ENCODE results near the gene GPC4.

GPC4 gene

GRCh38 chrX:133415276-133416105, at the start of gene GPC4:
Gene GPC4 (minus strand): TSS chrX:133415489. CDS start chrX:133414965, 524 bp downstream.
- DNase-seq, result peak in 1 of 2 donors; percentile 3

- DNase-seq, result no peak
Observed at GRCh38 chrX:133461231-133461630, 45.9 kb upstream of the GPC4 start.

GRCh38 chrX:133454924-133455323, 39.6 kb upstream of the GPC4 start:
- no peak for DNase-seq

DNA sequence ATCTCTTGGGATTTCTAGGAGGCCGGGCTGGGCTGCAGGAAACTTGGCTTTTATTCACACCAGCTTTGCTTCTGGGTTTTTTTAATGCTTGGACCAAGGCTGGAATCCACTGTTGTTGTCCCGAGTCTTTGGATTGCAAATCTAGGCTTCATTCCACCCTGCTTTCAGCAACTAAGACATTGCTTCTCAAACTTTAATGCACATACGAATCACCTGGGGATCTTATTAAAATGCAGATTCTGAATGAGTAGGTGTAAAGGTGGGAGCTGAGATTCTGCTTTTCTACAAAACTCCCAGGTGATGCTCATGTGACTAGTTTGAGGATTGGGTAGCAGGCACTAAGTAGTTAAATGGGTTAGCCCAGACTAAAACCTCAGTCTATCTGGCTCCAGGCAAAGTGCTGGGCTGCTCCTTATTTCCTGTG, 39.2 kb upstream of the GPC4 start:
- DNase-seq, result no peak

DNA sequence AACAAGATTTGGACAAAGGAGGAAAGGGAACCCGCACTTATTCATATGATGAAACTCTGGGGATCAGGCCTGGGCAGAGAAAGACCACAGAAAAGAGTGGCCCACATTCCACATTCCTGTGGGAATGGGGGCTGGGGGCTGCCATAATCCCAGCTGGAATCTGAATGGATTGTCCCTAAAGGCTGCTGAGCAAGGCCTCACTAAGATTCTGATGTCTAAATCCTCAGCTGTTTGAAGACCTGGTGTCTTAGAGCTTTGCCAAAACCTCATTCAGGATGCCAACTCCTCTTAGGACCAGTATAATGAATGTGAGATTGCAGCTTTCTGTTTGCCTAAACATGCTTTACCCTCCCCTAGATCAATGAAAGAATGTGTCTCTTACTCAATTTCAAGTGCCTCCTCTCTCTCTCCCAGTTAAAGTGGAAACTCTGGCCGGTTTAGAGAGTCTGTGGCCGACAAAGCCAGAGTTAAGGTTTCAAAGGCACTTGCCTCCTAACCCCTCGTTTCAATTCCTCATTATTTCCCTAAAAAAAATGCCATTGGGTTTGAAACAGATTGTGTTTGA, 33.3 kb upstream of the GPC4 start:
- DNase-seq, result no peak

DNA sequence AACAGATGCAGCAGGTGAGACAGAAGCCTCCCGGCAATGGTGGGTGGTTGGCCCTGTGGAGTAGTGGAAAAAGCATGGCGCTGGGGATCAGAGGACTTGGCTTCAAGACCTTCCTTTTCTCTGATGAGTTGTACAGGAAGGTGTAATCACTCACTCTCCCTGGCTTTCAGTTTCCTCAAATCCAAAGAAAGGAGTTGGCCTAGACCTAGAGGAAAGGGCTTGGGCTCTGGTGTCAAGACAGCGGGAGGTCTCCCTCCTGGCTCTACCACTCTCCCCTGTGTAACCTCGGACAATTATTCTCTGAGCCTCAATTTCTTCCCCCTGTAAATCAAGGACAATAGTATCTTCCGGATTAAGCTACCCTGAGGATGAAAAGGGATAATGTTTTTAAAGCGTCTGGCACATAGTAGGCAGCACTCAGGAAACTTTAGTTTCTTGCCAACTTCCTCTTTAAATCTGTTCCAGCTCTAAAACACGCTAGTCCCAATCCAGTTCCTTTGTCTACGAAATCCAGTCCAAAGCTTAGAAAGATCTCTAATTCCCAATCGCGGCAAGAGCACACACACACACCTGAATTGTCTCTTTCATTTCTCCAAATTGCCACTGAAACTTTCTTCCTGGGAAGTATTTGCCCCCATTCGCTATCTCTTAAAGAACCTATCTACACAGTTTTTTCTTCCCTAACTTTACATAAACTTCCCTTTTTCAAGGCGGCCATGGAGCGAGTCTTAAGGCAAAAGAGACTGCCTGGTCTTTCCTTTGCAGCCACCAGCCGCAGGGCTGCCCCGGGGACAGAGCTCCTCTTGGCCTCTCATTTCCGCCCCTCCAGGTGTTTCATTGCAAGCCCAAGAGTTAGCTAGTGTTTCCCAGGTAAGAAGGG, 29.9 kb upstream of the GPC4 start:
- DNase-seq, result no peak

DNA sequence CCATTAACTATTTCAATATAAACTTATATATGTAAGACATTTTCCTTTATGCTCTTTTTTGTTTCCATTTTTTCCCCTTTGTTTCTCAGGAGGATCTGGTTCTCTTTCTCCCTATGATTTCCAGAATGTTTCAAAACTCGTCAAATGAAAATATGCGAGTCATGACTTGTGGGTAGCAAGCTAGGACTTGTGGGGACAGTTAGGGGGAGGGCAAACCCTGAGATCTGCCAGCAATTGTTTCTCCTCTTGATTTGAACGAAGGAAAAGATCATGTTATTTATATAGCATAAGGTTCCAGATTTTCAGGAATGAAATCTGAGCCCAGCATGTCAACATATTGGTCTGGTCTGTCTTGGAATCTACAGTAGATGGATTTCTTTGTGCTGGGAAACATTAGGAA, 28.9 kb upstream of the GPC4 start:
- DNase-seq, result no peak

DNA sequence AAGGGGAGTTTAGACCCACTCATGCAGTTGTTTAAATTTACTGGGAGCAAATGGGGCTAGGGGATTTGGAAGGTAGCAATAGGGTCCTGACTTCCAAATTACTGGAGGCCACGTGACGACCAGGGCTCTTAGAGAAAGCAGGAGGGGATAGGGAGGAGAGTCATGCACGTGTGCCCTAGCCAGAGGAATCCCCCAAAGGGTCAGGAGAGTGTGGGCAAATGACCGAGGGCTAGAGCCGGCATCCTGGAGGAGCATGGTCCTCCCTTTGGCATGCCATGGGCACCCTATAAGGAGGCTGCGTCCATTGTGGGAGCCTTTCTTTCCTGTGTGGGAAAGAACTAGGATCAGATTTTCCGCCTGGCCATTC, 25.5 kb upstream of the GPC4 start:
- DNase-seq, result no peak

DNA sequence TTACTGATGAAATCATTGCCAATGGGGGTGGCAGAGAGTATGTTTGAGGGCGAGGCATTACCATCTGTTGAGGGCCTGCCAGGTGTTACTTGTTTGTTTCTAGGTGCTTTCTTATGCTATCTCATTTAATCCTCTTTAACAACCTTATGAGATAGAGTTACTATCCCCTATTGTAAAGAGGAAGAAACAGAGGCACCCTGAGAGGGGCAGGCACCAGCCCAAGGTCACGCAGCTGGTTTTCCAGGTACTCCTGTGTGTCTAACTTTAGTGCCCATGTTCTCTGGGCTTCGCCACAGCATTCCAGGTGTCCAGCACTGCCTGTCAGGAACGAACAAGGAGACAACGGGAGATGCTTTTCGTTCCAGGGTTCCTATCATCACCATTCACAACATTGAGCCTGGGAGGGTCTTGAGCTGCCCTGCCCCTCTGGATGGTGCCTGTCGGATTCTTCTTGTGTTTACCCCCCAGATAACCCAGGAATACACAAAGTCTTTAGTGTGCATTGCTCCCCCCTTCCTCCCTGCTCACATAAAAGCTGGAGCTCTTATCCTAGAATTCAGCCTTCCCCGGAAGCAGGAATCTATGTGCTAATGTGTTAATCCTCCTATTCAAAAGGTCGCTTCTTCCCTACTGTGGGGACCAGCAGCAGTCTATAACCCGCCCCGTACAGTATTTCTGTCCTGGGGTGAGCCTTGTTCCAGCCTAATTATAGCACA, 24.9 kb upstream of the GPC4 start:
- DNase-seq, result no peak

DNA sequence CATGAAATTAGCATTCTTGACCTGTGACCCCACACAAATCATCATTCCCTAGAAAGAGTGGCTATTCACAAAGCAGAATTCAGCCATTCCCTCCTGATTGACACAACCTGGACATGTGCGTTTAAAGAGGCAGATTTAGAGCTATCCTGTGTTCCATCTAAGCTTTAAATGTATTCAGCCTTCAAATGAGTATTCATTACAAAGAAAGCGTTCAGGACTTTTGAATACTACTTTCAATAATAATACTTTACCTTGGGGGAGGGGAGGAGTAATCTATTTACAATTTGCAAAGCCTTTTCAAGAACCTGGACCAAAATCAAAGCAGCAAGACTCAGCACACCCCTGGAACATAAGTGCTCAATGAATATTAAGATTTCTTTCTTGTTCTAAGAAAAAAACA, 22.5 kb upstream of the GPC4 start:
- no peak for DNase-seq

DNA sequence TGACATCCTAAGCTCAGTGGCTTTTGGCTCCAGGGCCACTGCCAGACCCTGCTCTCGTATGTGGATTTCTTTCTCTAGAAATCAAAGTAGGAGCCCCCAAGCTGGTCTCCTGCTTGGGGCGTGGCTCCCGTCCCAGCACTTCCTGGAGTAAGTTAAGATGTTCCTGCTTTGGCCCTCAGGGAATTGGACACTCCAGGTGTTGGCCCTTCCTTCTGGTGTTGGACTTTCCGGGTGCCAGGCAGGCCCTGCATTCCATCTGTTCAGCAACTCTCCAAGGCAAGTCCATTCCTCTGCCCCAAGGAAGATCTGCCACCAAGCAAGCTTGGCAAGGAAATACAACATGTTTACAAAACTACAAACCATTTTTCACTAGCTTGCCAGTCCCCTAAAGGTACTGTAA, 22.1 kb upstream of the GPC4 start:
- no peak for DNase-seq

DNA sequence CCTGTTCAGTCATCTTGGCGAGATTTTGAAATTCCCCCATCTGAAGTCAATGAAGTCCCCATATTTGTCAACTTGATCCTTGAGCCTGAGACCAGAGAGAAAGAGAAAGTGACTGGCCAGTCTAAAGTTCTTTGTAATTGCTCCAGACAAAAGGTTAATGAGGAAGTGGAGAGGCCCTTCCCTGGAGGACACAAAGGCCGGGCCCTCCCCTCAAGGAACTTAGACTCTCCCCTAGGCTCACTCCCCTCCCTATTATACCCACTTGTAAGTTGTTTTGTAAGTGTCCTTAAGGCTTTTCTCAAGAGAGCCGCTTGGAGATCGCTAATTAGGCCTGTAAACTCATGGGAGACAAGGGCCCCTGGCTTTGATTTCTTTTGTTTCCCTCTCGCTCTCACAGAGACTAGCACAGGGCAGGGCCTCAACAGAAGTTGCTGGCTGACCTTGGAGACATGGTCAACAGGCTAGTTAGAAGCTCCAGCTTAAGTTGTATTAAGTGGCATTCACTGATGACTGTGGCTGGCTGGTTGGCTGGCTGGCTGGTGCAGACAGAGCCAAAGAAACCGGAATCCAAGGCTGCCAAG, 20.3 kb upstream of the GPC4 start:
- no peak for DNase-seq

GRCh38 chrX:133434197-133434820, 19.0 kb upstream of the GPC4 start:
- DNase-seq, result no peak

- DNase-seq, result no peak
Observed at GRCh38 chrX:133419911-133420310, 4.6 kb upstream of the GPC4 start.

DNA sequence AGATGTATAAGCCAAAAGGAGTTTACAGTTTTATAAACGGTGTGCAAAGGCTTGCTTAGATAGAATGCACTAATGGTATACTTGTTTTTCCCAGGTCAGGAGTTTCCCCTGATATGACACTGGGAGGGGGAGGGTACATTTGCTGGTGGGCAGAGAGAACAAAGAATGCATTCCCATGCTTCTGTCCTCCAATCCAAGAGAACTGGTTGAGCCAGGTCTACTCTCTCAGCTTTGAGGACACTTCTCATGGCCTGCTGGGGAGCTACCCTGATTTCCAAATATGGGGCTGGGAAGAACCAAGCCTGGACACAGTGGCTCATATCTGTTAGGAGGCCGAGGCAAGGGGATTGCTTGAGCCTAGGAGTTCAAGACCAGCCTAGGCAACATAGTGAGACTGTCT, 3.3 kb upstream of the GPC4 start:
- no peak for DNase-seq

DNA sequence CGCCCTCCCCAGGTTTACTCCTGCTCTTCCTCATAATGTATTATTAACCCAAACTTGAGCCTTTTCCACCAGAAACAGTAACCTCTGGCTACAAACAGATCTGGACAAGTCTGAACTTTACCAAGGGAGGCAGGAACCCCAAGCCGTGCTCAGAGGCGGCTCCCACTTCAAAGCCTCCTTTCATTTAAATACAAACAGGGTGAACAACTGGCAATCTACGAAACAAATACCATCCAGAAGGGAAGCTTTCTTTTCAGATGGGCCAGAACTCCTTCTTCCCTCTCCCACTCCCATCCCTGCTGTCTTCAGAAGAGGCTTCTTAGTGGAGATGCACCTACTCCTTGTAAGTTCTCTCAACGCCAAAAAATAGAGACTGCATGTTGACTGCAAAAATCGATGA, 2.1 kb upstream of the GPC4 start:
- DNase-seq, result no peak

DNA sequence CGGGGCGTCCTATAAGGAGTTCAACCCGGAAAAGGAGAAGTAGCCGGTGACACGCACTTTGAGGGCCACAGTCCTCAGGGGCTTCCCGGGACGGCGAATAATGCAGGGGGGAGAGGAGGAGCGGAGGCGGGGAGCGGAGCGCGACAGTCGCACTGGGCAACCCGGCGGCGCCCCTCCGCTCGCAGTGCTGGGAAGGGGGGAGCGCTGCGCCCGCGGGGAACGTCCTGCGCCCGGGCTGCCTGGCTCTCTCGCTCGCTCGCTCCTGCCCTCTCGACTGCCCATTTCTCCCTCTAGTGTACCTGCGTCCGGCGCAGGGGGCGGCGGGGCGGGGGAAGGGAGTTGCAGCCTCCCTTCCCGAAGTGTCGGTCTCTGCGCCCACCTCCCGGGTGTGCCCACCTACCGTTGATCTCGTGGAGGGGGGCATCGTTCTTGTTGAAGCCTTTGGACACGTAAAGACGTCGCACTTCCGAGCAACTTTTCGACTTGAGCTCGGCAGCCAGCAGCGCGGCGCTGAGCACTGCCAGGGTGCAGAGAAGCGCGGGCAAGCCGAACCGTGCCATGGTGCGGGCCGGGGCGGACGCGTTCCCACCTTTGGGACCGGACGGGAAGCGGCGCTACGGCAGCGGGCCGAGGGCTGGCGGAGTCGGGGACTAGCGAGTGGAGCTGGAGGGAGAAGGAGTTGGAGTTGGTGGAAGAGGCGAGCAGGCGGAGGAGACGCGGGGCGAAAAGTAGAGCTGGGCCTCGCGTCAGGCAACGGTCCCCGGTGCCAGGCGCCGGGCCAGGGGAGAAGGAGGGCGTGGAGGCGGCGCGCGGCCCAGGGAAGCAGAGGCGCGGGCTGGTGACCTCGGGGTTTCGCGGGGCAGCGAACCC, 648 bp downstream of the GPC4 start:
- DNase-seq, result peak in 1 of 2 donors; percentile 3

GRCh38 chrX:133413218-133413925, 1.9 kb downstream of the GPC4 start:
- no peak for DNase-seq

DNA sequence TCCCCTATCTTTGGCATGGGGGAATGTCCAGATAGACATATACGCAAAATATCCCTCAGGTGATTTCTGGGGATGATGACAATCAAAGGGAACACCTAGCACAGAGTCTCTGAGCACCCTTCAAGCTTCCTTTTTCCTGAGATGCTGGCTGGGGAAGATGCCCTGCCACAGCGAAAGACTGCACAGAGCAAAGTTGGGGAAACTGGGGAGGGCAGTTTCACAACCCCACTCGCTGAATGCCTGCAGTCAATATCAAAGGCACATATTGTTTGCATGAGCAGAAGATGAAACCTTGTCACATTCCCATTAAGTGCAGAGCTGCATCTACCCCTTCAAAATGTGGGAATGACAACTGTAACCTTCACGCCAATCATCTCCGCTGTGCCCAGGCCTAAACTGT, 2.6 kb downstream of the GPC4 start:
- DNase-seq, result no peak

- DNase-seq, result no peak
Observed at GRCh38 chrX:133412246-133412645, 3.0 kb downstream of the GPC4 start.

- no peak for DNase-seq
Observed at GRCh38 chrX:133410550-133410949, 4.7 kb downstream of the GPC4 start.

All from stimulated activated CD4-positive, alpha-beta T cell treated with anti-CD3 and anti-CD28 coated beads, Interleukin-2, amount 100 ng/mL, for 24 hours (primary cell).